ENCODE data around the gene CATSPERD.

The CATSPERD gene

GRCh38 chr19:5793188-5793587 is 72.8 kb downstream of the CATSPERD start:
- peaks cover 6% of the 10 kb centered on the region for H3K27me3 Mint-ChIP-seq
- H3K36me3 Mint-ChIP-seq (ENCODE audit: insufficient read depth) = peaks cover 25% of the 10 kb centered on the region
- DNase-seq (ENCODE audit: low spot score in 2 of 2) (no peak), ATAC-seq (replicated peaks; ENCODE audit: extremely low read depth, poor library complexity, severe bottlenecking) (no peak)
- H3K27ac Mint-ChIP-seq (ENCODE audit: low read depth) = no peak overlapping the region
- no peak overlapping the region for H3K4me3 Mint-ChIP-seq
- peaks cover 18% of the 10 kb centered on the region for H3K4me1 Mint-ChIP-seq
- no peaks in the 10 kb centered on the region for H3K9me3 Mint-ChIP-seq

- Mint-ChIP-seq H3K4me1 (peaks cover 8% of the 10 kb centered on the region), H3K9me3 (no peaks in the 10 kb centered on the region), H3K27ac (ENCODE audit: low read depth) (no peak overlapping the region), H3K27me3 (peaks cover 25% of the 10 kb centered on the region), H3K36me3 (ENCODE audit: insufficient read depth) (peaks cover 8% of the 10 kb centered on the region), H3K4me3 (no peak overlapping the region)
- ATAC-seq (replicated peaks; ENCODE audit: extremely low read depth, poor library complexity, severe bottlenecking) = no peak
- DNase-seq (ENCODE audit: low spot score in 2 of 2) = no peak
These were observed 75.0 kb downstream of the CATSPERD start for GRCh38 chr19:5795382-5795919.

- peaks cover 4% of the 10 kb centered on the region for H3K36me3 Mint-ChIP-seq (ENCODE audit: insufficient read depth)
- ATAC-seq (replicated peaks; ENCODE audit: extremely low read depth, poor library complexity, severe bottlenecking) (no peak), DNase-seq (ENCODE audit: low spot score in 2 of 2) (no peak)
- H3K4me1 Mint-ChIP-seq = peaks cover 12% of the 10 kb centered on the region
- H3K9me3 Mint-ChIP-seq = no peaks in the 10 kb centered on the region
- no peak overlapping the region for H3K27ac Mint-ChIP-seq (ENCODE audit: low read depth)
- H3K27me3 Mint-ChIP-seq = peaks cover 50% of the 10 kb centered on the region
- no peak overlapping the region for H3K4me3 Mint-ChIP-seq
These were observed 77.8 kb downstream of the CATSPERD start for GRCh38 chr19:5798244-5798643.

DNA sequence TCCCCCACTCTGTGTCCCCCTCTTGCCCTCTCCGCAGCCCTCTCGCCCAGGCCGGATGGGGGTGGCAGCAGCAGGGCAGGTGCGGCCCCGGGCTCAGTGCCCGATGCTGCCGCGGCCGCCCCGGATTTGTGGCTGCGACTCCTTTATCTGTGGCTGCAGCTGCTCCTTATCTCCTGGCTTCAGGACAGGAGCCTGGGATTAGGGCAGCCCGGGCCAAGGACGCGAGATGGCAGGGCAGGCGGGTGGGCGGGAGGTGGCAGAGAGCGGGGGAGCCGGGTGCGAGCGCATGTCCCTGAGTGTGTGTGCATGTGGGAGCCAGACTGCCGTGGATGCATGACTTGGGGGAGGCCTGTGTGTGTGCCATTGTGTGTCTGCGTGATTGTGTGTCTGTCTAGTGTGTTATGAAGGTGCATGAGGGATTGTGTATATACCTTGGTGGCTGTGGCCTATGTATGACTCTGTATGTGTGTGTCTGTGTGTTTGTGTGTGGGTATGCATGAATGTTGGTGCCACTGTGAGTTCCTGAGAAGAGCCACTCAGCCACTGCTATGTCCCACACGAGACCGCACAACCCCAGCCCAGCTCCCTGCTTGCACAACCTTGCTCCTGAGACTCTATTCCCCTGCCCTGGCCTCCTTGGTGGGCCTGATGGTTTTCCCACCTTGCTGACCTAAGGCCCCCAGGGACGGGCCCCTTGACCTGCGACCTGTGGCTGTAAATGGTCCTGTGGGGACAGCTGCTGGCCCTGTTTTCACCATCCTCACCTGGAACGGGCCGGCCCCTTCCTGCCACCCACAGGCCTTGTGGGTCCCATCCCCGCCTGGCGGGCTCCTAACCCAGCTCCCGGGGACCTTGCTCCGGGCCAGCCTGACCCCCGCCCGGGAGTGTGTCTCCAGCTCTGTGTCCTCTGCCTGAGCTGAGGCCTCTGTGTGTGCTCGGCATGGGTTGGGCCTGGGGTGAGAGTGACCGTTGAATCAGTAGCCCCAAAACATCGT is 79.1 kb downstream of the CATSPERD start:
- Mint-ChIP-seq H3K4me1 (peaks cover 25% of the 10 kb centered on the region), H3K27me3 (peaks cover 63% of the 10 kb centered on the region), H3K9me3 (no peaks in the 10 kb centered on the region), H3K4me3 (no peak overlapping the region), H3K27ac (ENCODE audit: low read depth) (no peak overlapping the region), H3K36me3 (ENCODE audit: insufficient read depth) (peaks cover 8% of the 10 kb centered on the region)
- ATAC-seq (replicated peaks; ENCODE audit: extremely low read depth, poor library complexity, severe bottlenecking) (no peak), DNase-seq (ENCODE audit: low spot score in 2 of 2) (no peak)

DNA sequence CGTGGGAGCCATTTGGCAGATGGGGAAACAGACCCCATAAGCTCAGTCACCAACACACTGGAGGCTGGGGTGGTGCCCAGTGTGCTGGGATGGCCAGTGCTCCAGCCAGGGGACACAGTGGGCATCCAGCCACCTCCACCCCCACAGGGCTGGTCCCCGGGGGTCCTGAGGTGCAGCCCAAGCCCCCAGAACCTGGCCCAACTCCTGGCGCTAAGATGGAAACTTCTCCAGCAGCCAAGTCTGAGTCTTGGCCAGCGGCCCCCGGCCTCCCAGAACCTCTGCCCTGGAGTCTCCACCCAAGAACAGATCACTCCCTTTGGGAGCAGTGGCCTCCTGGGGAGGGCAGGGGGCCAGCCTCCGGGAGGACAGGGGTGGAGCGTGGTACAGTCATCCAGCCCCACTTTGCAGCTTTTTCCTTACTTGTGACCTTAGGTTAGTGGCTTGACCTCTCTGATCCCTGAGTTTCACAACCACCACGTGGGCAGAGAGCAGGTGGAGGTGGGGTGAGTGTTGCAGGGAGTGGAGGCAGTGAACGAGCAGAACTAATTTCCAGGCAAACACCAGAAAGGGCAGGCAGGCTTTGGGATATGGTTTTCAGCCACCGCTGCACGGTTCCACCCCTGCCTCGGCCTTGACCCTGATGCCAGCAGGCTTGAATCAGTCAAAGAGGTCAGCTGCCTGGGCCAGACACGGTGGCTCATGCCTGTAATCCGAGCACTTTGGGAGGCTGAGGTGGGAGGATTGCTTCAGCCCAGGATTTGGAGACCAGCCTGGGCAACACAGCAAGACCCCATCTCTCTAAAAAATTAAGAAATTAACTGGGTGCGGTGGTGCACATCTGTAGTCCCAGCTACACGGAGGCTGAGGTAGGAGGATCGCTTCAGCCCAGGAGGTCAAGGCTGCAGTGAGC is 80.2 kb downstream of the CATSPERD start:
- H3K27ac Mint-ChIP-seq (ENCODE audit: low read depth) = no peak overlapping the region
- H3K4me1 Mint-ChIP-seq = peaks cover 26% of the 10 kb centered on the region
- H3K4me3 Mint-ChIP-seq = no peak overlapping the region
- H3K36me3 Mint-ChIP-seq (ENCODE audit: insufficient read depth) = peaks cover 11% of the 10 kb centered on the region
- DNase-seq (ENCODE audit: low spot score in 2 of 2) (no peak), ATAC-seq (replicated peaks; ENCODE audit: extremely low read depth, poor library complexity, severe bottlenecking) (no peak)
- peaks cover 64% of the 10 kb centered on the region for H3K27me3 Mint-ChIP-seq
- no peaks in the 10 kb centered on the region for H3K9me3 Mint-ChIP-seq

DNA sequence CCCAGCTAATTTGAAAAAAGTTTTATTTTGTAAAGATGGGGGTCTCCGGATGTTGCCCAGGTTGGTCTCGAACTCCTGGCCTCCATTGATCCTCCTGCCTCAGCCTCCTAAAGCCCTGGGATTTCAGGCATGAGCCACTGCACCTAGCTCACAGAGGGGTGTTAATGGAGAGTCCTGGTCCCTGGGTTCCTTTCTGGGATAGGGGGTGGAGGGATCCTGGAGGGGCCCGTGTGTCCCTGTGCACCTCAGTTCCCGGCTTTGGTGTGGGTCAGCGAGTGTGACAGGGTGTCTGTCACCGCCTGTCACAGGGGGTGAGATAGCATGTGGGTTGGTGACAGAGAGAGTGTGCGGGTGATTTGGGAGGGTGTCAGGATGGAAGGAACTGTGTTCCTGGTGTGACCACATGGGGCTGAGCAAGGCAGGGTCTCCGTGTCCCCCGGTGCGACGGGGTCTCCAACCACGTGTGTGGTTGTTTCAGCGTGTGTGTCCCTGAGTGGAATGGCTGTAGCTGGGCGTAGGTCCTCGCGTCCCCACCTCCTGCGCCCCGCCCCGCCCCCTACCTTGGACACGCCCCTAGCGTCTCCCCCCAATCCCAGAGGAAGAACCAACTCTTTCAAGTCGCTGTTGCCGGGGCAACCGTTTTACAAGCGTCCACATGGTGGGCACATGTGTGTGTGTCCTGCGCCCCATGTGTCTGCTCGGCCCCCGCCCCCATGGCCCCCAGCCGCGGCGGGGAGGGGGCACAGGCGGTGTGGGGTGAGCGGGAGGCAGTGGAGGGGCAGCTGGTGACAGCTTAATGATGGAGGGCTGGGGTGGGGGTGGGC is 81.6 kb downstream of the CATSPERD start:
- H3K4me1 Mint-ChIP-seq = peaks cover 26% of the 10 kb centered on the region
- peaks cover 15% of the 10 kb centered on the region for H3K36me3 Mint-ChIP-seq (ENCODE audit: insufficient read depth)
- H3K9me3 Mint-ChIP-seq = no peaks in the 10 kb centered on the region
- peaks cover 64% of the 10 kb centered on the region for H3K27me3 Mint-ChIP-seq
- H3K4me3 Mint-ChIP-seq = no peak overlapping the region
- H3K27ac Mint-ChIP-seq (ENCODE audit: low read depth) = no peak overlapping the region
- ATAC-seq (replicated peaks; ENCODE audit: extremely low read depth, poor library complexity, severe bottlenecking) (no peak), DNase-seq (ENCODE audit: low spot score in 2 of 2) (no peak)

DNA sequence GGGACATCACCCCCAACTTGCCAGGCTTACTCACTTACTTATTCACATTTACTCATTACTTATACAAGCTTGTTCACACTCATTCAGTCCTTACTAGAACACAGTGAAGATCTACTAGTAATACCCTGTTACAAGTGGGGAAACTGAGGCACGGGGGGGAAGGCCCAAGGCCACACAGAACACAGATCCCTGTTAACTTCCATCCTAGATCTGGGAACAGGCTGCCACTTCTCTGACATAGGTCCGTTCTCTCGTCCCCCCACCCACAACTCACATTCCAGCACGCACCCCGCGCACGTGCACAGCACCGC is 83.0 kb downstream of the CATSPERD start:
- H3K36me3 Mint-ChIP-seq (ENCODE audit: insufficient read depth) = peaks cover 18% of the 10 kb centered on the region
- no peaks in the 10 kb centered on the region for H3K9me3 Mint-ChIP-seq
- DNase-seq (ENCODE audit: low spot score in 2 of 2) (no peak), ATAC-seq (replicated peaks; ENCODE audit: extremely low read depth, poor library complexity, severe bottlenecking) (no peak)
- peaks cover 26% of the 10 kb centered on the region for H3K4me1 Mint-ChIP-seq
- H3K4me3 Mint-ChIP-seq = peak overlapping the region; percentile 61
- no peak overlapping the region for H3K27ac Mint-ChIP-seq (ENCODE audit: low read depth)
- H3K27me3 Mint-ChIP-seq = peaks cover 55% of the 10 kb centered on the region

DNA sequence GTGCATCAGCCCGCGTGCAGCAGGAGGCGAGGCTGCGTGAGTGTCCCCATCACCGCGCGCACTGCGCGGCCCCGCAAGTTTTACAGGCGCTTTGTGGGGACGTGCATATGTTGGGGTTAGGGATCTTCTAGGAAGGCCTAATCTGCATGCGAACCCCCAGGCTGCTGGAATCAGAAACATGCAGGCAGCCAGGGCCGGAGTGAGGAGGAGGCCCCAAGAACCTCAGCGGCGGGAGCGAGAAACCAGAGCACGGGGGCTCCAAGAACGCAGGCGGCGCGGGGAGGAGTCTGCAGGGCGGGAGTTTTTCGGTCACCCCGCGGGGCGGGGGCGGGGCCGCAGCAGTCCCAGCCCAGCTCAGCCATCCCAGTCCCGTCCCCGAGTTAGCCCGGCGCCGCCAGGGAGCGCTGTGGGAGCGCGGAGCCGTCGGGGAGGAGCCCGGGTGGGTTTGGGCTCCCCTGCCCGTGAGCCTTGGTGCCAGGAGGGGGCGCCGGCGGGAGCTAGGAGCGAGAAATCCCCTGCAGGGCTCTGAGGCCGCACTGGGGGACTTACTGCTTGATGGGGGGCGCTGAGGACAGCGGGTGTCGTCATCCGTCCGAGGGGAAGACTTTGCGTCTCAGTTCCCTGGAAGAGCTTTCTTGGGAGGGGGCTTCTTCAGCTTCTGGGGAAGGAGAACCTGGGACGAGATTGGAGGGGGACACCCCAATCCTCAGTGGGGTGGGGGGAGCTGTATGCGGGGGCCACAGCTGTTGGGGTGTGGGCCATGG is 83.5 kb downstream of the CATSPERD start:
- peaks cover 18% of the 10 kb centered on the region for H3K36me3 Mint-ChIP-seq (ENCODE audit: insufficient read depth)
- peaks cover 50% of the 10 kb centered on the region for H3K27me3 Mint-ChIP-seq
- no peaks in the 10 kb centered on the region for H3K9me3 Mint-ChIP-seq
- peaks cover 26% of the 10 kb centered on the region for H3K4me1 Mint-ChIP-seq
- H3K27ac Mint-ChIP-seq (ENCODE audit: low read depth) = peak overlapping the region; percentile 71
- peak overlapping the region; percentile 61 for H3K4me3 Mint-ChIP-seq
- ATAC-seq (replicated peaks; ENCODE audit: extremely low read depth, poor library complexity, severe bottlenecking) (peak; percentile 94), DNase-seq (ENCODE audit: low spot score in 2 of 2) (peak; percentile 84 to 90)

DNA sequence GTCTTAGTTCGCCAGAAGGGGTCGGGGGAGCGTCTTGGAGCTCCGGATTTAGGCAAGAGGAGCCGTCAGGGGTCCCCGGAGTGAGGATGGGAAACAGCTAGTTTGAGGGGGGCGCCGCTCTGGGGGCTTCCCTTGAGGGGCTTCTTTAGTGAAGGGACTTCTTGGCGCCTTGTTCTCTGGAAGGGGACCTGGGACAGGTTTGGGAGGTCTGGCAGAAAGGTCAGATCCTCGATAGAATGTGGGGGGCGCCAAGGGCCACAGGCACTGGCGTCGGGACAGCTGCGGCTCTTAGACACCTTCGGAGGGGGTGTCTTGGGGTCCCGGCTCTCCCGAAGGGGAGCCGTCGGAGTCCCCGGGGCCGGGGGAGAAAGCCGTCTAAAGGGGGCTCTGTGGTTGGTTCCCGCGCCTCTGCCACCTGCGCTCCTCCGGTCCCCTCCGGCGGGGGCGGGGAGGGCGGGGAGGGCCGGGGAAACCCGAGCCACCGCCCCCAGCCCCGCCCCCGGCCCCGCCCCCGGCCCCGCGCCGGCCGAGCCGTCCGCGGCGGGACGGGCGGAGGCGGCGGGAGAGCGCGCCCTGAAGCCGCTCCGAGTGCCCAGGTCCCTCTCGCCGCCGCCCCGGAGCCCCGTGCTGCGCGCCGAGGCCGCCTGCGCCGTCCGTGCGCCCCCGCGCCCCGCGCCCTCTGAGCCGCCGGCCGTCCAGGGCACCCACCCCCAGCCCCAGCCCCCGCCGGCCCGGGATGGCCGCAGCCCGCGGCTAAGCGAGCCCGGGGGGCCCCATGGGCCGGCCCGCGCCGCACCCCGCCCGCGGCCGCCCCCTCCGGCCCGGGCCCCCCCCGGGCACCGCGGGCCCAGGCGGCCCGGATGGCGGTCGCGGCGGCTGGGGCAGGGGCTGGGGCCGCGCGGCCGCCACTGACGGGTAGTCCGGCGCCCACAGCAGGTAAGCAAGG is 84.4 kb downstream of the CATSPERD start, which contains the start of gene NRTN:
Gene NRTN, plus strand, starts transcription at position 552 of the 946 bp plus-strand sequence. CDS start 19,099 bp downstream, outside the sequence.
- Mint-ChIP-seq H3K27ac (ENCODE audit: low read depth) (peak within 1 kb of the TSS; percentile 71), H3K9me3 (no peaks in the 10 kb centered on the region)

GRCh38 chr19:5805462-5806132 is 85.2 kb downstream of the CATSPERD start:
- no peak for DNase-seq (ENCODE audit: low spot score in 2 of 2)
- H3K27ac Mint-ChIP-seq (ENCODE audit: low read depth) = no peak overlapping the region
- peaks cover 18% of the 10 kb centered on the region for H3K36me3 Mint-ChIP-seq (ENCODE audit: insufficient read depth)
- H3K4me1 Mint-ChIP-seq = peaks cover 26% of the 10 kb centered on the region
- peaks cover 38% of the 10 kb centered on the region for H3K27me3 Mint-ChIP-seq
- no peak overlapping the region for H3K4me3 Mint-ChIP-seq
- H3K9me3 Mint-ChIP-seq = no peaks in the 10 kb centered on the region
- no peak for ATAC-seq (replicated peaks; ENCODE audit: extremely low read depth, poor library complexity, severe bottlenecking)

More for the DNA sequence above, 84.4 kb downstream of the CATSPERD start, which contains the start of gene NRTN:
- ATAC-seq (replicated peaks; ENCODE audit: extremely low read depth, poor library complexity, severe bottlenecking) = peak; percentile 34
- Mint-ChIP-seq H3K36me3 (ENCODE audit: insufficient read depth) (peaks cover 18% of the 10 kb centered on the region), H3K4me1 (peaks cover 26% of the 10 kb centered on the region), H3K4me3 (peak within 1 kb of the TSS; percentile 61), H3K27me3 (peaks cover 42% of the 10 kb centered on the region)
- DNase-seq (ENCODE audit: low spot score in 2 of 2) = no peak

All from central memory CD8-positive, alpha-beta T cell (primary cell).